HG03571 (cell line): Measurements from ENCODE around the gene PFAS.
"Not testable (repeated sequence)": the region's sequence is repeated elsewhere in the genome, so short reads cannot be mapped to it uniquely, and the experiment has no call there.

Source experiments
- ATAC-seq: cut with Tn5 transposase; IDR thresholded peaks from one replicate; pipeline ENCODE4 v1.9.1; 2021; ENCODE audit not compliant: unreplicated experiment

PFAS gene

DNA sequence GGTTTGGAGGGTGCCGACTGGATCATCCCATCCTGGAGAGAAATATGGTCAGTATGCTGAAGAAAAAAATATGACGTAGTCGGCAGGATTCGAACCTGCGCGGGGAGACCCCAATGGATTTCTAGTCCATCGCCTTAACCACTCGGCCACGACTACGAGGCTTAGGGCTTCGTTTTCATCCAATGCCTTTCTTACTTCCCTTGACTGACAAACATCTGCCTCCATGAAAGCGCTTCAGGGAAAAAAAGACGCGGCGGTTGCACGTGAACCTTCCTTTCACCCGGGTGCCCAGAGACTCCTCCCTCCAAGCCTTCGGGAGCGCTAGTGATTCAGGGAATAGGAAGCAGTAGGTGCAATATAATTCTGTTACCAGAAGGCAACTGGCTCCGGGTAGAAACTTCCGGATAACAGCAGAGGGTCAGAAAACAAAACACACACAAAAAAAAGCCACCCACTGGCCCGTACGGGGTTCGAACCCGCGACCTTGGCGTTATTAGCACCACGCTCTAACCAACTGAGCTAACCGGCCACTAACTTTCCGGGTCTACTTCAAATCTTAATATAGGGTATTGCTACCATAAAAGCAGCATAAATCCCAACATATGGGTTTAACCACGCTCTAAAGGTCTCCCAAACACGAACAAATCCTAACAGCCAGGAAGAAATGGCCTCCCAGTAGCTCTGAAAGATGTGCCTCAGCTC, 22.4 kb upstream of the PFAS start:
- ATAC-seq: no peak

- no peak for ATAC-seq
Observed at GRCh38 chr17:8227238-8227581, 21.9 kb upstream of the PFAS start.

DNA sequence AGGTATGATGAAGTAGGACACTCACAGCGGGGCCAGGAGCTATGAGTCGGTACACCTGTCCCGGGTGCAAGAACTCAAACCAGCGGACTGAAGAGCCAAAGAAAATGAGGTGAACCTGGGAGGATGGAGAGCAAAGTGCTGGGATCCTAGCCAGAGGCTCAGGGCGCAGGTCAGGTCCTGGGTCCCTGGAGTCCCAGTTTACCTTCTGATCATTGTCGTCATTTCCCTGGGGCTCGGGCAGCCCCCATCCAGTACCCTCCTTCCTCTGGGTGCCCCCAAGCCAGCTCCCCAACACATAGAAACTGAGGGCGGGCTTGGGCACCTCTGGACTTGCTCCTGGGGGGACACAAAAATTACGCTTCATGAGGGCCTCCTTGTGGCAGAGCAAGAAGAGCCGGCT, 17.4 kb upstream of the PFAS start:
- no peak for ATAC-seq

DNA sequence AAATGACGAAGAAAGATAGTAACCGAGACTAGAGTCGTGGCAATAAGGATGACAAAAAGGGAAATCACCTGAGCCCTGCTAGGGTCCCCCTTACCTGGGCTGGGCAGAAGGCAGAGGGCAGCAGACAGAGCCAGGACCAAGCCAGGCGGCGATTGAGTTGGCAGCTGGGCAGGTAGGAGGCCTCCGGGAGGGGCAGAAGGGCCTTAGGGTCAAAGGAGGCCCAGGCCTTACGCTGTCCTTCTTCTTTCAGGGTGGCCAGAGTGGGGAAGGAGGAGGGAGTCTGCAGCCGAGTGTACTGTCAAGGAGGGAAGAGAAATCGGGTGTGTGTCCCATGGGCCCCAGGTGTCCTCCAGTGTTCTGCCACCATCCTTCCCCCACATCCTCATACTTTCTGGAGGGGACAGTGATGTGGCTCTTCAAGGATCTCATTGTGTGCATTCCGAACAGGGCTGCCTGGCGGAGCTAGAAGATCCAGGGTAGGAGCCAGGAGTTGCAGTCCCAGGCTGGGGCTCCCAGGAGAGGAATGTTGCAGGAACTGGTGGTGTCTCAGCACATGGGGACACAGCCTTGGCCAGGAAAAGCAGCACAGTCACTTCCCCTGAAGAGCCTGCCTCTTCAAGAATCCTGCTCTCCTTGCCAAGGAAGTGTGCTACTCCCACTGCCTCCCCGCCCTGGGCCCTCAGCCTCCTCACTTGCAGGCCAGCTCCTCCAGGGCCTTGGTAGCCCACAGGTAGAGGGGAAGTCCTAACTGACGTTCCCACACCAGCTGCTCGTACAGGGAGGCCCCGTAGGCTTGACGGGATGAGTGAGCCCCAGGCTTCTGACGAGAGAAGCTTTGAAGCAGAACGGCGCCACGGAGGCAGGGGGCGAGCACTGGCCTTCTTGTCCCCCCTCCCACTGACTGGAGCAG, 14.5 kb upstream of the PFAS start:
- no peak for ATAC-seq

- no peak for ATAC-seq
Observed at GRCh38 chr17:8235676-8236075, 13.4 kb upstream of the PFAS start.

DNA sequence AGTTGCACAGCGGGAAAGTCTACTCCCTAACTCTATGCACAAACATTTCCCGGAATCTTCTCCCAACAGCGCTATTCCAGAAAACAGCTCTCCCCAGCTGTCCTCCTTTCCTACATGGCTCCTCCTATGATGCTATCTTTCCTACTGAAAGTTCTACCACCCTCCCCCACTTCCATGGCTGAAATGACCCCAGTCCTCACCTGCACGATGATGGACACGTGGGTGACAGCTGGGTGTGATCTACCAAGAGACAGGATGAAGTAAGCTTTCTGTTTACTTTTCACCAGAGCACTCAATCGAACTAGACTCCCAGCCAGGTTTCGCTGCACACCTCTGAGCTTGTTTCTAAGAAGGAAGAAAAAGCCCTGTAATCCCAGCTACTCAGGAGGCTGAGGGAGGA, 11.9 kb upstream of the PFAS start:
- ATAC-seq: no peak

DNA sequence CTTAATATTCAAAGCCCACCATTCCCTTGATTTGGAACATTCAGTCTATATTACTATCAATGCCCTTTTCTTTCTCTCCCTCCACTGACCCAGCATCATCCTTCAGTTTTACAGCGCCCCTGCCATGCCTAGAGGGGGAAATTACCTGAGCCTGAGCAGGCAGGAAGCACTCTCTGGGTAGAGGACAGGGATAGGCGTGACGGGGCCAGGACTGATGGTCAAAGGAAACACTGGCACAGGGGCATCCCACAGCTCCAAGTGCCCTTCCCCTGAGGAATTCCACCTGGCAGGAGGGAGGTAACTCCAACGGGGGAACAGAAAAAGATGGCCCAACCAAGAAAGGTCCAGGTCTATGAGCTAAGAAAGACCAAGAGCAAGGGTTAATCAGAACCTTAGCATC, 11.2 kb upstream of the PFAS start:
- ATAC-seq: no peak

- ATAC-seq: no peak
Observed at GRCh38 chr17:8243827-8244226, 5.3 kb upstream of the PFAS start.

GRCh38 chr17:8244768-8245167, 4.3 kb upstream of the PFAS start:
- ATAC-seq: no peak

DNA sequence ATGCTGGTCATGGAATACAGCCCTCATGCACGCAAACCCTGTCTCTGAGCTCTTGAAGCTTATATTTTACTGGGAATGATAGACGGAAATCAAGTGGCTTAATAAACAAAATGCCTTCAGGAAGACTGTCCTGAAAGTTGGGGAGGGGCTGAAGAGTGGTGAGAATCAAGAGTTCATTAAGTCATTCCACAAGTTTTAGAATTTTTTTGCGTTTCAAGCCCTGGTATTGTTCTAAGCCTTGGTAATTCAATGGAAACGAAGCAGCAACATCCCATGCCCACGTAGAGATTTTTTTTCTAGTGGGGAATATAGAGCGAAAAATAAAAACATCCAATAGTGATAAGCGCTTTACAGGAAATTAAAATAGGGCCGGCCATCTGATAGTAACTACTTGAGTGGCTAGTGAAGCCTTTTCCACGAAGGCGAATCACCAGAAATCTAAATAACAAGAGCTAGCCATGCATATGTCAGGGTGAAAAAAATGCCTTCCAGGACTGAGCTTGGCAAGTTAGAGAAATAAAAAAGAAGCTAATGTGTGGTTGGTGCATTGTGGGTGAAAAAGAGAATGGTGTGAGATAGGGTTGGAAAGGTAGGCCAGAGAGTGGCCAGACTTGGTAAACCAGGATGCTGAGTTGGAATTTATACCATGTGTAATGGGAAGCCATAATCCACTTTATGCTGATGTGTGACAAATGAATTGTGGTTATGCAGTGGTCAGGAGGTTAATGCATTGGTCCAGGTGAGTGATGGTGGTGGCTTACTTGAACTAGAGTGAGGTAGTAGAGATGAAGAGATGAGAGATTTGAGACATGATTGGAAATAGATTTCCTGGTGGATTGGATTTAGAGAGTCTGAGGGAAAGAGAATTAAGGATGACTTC, 772 bp downstream of the PFAS start:
- ATAC-seq: no peak

GRCh38 chr17:8251411-8251810, 2.3 kb downstream of the PFAS start:
- ATAC-seq: not testable (repeated sequence)

DNA sequence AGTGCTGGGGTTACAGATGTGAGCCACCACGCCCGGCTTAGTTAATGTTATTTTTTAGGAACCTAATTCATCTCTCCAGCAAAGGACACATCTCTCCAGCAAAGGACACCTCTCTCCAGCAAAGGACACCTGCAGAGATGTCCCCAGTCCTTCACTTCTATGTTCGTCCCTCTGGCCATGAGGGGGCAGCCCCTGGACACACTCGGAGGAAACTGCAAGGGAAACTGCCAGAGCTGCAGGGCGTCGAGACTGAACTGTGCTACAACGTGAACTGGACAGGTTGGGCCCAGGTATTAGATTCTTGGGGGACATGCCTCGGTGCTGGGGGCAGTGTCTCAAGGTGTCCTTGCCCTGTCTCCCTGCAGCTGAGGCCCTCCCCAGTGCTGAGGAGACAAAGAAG, 4.7 kb downstream of the PFAS start:
- no peak for ATAC-seq

GRCh38 chr17:8254881-8255280, 5.8 kb downstream of the PFAS start:
- no peak for ATAC-seq

- no peak for ATAC-seq
Observed at GRCh38 chr17:8255499-8255898, 6.4 kb downstream of the PFAS start.

- ATAC-seq: no peak
Observed at GRCh38 chr17:8256291-8256690, 7.2 kb downstream of the PFAS start.

DNA sequence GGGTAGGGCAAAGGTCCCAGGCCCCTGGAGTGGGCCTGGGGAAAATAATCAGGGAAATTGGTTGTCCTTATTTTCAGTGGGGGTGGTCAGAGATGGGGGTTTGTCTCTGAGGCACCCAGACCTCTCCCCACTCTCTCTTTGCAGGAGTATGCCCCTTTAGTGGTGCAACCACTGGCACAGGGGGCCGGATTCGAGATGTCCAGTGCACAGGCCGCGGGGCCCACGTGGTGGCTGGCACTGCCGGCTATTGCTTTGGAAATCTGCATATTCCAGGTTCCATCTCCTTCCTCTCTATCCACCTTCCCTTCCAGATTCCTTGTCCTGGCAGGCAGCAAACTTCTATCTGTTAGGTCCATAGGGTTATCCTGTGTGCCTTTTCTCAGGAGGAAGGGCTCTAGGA, 7.6 kb downstream of the PFAS start:
- ATAC-seq: no peak

- no peak for ATAC-seq
Observed at GRCh38 chr17:8257801-8258200, 8.7 kb downstream of the PFAS start.

DNA sequence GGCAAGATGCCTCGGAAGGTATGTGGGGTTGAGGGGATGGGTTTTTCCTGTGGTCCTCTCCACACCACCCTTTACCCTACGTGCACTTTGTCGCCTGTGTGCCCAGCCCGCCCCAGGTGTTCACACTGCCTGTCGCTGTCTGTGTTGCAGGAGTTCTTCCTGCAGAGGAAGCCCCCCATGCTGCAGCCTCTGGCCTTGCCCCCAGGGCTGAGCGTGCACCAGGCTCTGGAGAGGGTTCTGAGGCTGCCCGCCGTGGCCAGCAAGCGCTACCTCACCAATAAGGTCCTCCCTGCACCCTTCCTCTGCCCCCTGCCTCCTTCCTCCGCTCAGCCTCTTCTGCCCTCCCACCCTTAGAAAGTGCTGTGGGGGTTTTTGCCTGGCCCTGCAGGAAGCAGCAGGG, 15.2 kb downstream of the PFAS start:
- ATAC-seq: no peak

DNA sequence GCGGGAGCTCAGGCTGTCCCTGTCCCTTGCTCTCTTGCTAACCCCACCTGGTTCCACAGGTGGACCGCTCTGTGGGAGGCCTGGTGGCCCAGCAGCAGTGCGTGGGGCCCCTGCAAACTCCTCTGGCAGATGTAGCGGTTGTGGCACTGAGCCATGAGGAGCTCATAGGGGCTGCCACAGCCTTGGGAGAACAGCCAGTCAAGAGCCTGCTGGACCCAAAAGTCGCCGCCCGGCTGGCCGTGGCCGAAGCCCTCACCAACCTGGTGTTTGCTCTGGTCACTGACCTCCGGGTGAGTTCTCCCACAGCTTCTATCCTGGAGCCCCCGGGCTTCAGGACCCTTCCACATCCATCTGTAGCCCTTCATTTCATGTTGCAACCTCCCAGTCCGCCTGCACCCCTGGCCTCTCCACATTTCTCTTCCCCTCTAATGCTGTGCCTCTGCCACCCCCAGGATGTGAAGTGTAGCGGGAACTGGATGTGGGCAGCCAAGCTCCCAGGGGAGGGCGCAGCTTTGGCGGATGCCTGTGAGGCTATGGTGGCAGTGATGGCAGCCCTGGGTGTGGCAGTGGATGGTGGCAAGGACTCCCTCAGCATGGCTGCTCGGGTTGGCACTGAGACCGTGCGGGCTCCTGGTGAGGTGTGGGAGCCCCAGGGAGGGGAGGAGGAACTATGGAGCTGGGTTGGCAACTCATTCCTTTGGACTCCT, 15.9 kb downstream of the PFAS start:
- no peak for ATAC-seq

DNA sequence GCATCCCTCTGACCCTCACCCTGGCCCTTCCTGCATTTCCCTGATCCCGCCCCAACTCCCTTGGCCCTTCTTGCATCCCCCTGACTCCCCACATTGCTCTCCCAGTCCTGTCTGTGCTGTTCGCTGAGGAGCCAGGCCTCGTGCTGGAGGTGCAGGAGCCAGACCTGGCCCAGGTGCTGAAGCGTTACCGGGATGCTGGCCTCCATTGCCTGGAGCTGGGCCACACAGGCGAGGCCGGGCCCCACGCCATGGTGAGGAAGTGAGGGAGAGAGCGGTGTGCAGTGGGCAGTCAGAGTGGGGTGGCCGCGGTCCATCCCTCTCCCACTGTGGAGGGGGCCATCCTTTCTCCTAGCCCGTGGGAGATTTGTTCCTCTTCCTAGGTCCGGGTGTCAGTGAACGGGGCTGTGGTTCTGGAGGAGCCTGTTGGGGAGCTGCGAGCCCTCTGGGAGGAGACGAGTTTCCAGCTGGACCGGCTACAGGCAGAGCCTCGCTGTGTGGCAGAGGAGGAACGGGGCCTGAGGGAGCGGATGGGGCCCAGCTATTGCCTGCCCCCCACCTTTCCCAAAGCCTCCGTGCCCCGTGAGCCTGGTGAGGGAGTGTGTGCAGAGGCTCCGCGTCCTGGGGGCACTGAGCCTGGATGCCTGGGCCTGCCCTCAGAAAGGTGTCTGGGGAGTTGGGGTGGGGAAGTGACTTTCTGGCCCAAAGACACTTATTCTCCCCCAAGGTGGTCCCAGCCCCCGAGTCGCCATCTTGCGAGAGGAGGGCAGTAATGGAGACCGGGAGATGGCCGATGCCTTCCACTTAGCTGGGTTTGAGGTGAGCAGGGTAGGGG, 17.8 kb downstream of the PFAS start:
- ATAC-seq: no peak
